Fibroblast of the aortic adventitia (primary cell): ENCODE results near the gene HJURP. TPM values are rescaled to one million over a fixed set of nuclear protein-coding genes. Genes with fewer than 3 reads are reported as not detected.

Experiments
- DNase-seq: peaks from one replicate; pipeline ENCODE4 v3.0.0-alpha.2; 2010; ENCODE audit warnings: low read depth
- H3K4me3 ChIP-seq: 2 replicates; pipeline ENCODE4 v1.5.1; 2011; ENCODE audit warnings: low read depth, mild to moderate bottlenecking, control low read depth, low read length, moderate library complexity
- CTCF ChIP-seq: IDR thresholded peaks from 2 replicates; pipeline ENCODE4 v1.5.1; 2011; ENCODE audit warnings: mild to moderate bottlenecking, low read length, control low read depth, inconsistent platforms; ENCODE audit not compliant: insufficient read depth
- total RNA-seq: library from RNA; depleted of rRNA; stranded (reverse); fragments of >200 nt; gene quantifications from 2 replicates; pipeline ENCODE4 v1.2.3, GENCODE V29; 2012; ENCODE audit warnings: low replicate concordance

The HJURP gene
- total RNA-seq, 1 donor: 34.9 TPM

- no peak for TF ChIP-seq CTCF
- no peak overlapping the region for H3K4me3 ChIP-seq
- DNase-seq: no peak
Measured at GRCh38 chr2:233793465-233794127, 60.7 kb downstream of the HJURP start.

GRCh38 chr2:233792720-233793119 is 61.6 kb downstream of the HJURP start:
- no peak overlapping the region for H3K4me3 ChIP-seq
- no peak for TF ChIP-seq CTCF
- DNase-seq: no peak

GRCh38 chr2:233791883-233792329 is 62.4 kb downstream of the HJURP start:
- no peak overlapping the region for H3K4me3 ChIP-seq
- TF ChIP-seq CTCF: no peak
- no peak for DNase-seq

GRCh38 chr2:233791151-233791882 is 63.0 kb downstream of the HJURP start:
- no peak overlapping the region for H3K4me3 ChIP-seq
- no peak for TF ChIP-seq CTCF
- no peak for DNase-seq

- no peak overlapping the region for H3K4me3 ChIP-seq
- DNase-seq: no peak
- TF ChIP-seq CTCF: no peak
Measured at GRCh38 chr2:233789554-233789953, 64.8 kb downstream of the HJURP start.

Other genes starting within 250 kb of the HJURP start
- 0.09 TPM in 1 of 2 replicates, not detected in the other for gene UGT1A8, start 236.9 kb downstream of the HJURP start, total RNA-seq
- gene UGT1A10, start 218.1 kb downstream of the HJURP start, total RNA-seq: 0.41 TPM in 1 of 2 replicates, not detected in the other
- gene UGT1A9, start 182.6 kb downstream of the HJURP start, total RNA-seq: not detected in 2 replicates
- gene UGT1A7, start 172.6 kb downstream of the HJURP start, total RNA-seq: not detected in 2 replicates
- 0.09 TPM in 1 of 2 replicates, not detected in the other for gene UGT1A6, start 161.6 kb downstream of the HJURP start, total RNA-seq
- gene UGT1A5, start 141.6 kb downstream of the HJURP start, total RNA-seq: not detected in 2 replicates
- gene UGT1A4, start 135.8 kb downstream of the HJURP start, total RNA-seq: not detected in 2 replicates
- gene UGT1A3, start 125.5 kb downstream of the HJURP start, total RNA-seq: not detected in 2 replicates
- not detected in 2 replicates for gene UGT1A1, start 94.3 kb downstream of the HJURP start, total RNA-seq
- under 0.01 TPM in 1 of 2 replicates, not detected in the other for gene MROH2A, start 76.2 kb downstream of the HJURP start, total RNA-seq
- gene TRPM8, start 62.8 kb upstream of the HJURP start, total RNA-seq: 0.63 TPM in 1 of 2 replicates, not detected in the other
- 0.36 TPM in 1 of 2 replicates, not detected in the other for gene SPP2, start 196.2 kb upstream of the HJURP start, total RNA-seq